Astrocyte (in vitro differentiated cells and primary cell): ENCODE measurements around the gene CHST9.

Experiments used
- EZH2 ChIP-seq: IDR thresholded peaks from 2 replicates; pipeline ENCODE4 v1.6.1; 2012; ENCODE audit warnings: mild to moderate bottlenecking, low read length, inconsistent platforms; ENCODE audit not compliant: insufficient read depth
- TF ChIP-seq, protein P1 (sequence below): IDR thresholded peaks from 2 replicates; pipeline ENCODE4 v1.5.1; 2011; ENCODE audit warnings: low read depth, mild to moderate bottlenecking, inconsistent platforms, low read length, moderate library complexity; ENCODE audit not compliant: insufficient read depth

- TF ChIP-seq, protein P1, sequence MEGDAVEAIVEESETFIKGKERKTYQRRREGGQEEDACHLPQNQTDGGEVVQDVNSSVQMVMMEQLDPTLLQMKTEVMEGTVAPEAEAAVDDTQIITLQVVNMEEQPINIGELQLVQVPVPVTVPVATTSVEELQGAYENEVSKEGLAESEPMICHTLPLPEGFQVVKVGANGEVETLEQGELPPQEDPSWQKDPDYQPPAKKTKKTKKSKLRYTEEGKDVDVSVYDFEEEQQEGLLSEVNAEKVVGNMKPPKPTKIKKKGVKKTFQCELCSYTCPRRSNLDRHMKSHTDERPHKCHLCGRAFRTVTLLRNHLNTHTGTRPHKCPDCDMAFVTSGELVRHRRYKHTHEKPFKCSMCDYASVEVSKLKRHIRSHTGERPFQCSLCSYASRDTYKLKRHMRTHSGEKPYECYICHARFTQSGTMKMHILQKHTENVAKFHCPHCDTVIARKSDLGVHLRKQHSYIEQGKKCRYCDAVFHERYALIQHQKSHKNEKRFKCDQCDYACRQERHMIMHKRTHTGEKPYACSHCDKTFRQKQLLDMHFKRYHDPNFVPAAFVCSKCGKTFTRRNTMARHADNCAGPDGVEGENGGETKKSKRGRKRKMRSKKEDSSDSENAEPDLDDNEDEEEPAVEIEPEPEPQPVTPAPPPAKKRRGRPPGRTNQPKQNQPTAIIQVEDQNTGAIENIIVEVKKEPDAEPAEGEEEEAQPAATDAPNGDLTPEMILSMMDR = no peak
- no peak for TF ChIP-seq EZH2
These were observed 214.5 kb downstream of the CHST9 start for GRCh38 chr18:26970637-26971036.
